ENCODE data around the gene PRKCQ.

PRKCQ gene

GRCh38 chr10:6567884-6568283 lies 12.2 kb downstream of the PRKCQ start:
- Histone ChIP-seq H3K36me3 (ENCODE audit: low read depth) (no peaks in the 10 kb centered on the region), H3K4me1 (ENCODE audit: insufficient read depth, poor library complexity, severe bottlenecking) (no peaks in the 10 kb centered on the region), H3K27me3 (ENCODE audit: insufficient read depth, poor library complexity, severe bottlenecking) (no peaks in the 10 kb centered on the region), H3K9me3 (ENCODE audit: severe bottlenecking) (no peaks in the 10 kb centered on the region), H3K27ac (ENCODE audit: poor library complexity, severe bottlenecking) (no peak overlapping the region), H3K4me3 (ENCODE audit: severe bottlenecking) (no peak overlapping the region)
- no peak for TF ChIP-seq CTCF (IDR thresholded peaks at IDR 0.05; ENCODE audit: poor library complexity, severe bottlenecking)
- no peak for ATAC-seq (ENCODE audit: low read depth)
- DNase-seq (ENCODE audit: low spot score), result no peak

- DNase-seq (ENCODE audit: low spot score) (no peak), ATAC-seq (ENCODE audit: low read depth) (no peak)
- Histone ChIP-seq H3K9me3 (ENCODE audit: severe bottlenecking) (no peaks in the 10 kb centered on the region), H3K27ac (ENCODE audit: poor library complexity, severe bottlenecking) (no peak overlapping the region), H3K27me3 (ENCODE audit: insufficient read depth, poor library complexity, severe bottlenecking) (no peaks in the 10 kb centered on the region), H3K4me1 (ENCODE audit: insufficient read depth, poor library complexity, severe bottlenecking) (no peaks in the 10 kb centered on the region), H3K36me3 (ENCODE audit: low read depth) (no peaks in the 10 kb centered on the region), H3K4me3 (ENCODE audit: severe bottlenecking) (no peak overlapping the region)
- TF ChIP-seq CTCF (IDR thresholded peaks at IDR 0.05; ENCODE audit: poor library complexity, severe bottlenecking), result no peak
Observed at GRCh38 chr10:6567203-6567703, 12.8 kb downstream of the PRKCQ start.

- no peak for TF ChIP-seq CTCF (IDR thresholded peaks at IDR 0.05; ENCODE audit: poor library complexity, severe bottlenecking)
- Histone ChIP-seq H3K9me3 (ENCODE audit: severe bottlenecking) (no peaks in the 10 kb centered on the region), H3K36me3 (ENCODE audit: low read depth) (no peaks in the 10 kb centered on the region), H3K4me3 (ENCODE audit: severe bottlenecking) (no peak overlapping the region), H3K4me1 (ENCODE audit: insufficient read depth, poor library complexity, severe bottlenecking) (no peaks in the 10 kb centered on the region), H3K27me3 (ENCODE audit: insufficient read depth, poor library complexity, severe bottlenecking) (no peaks in the 10 kb centered on the region), H3K27ac (ENCODE audit: poor library complexity, severe bottlenecking) (no peak overlapping the region)
- ATAC-seq (ENCODE audit: low read depth) (no peak), DNase-seq (ENCODE audit: low spot score) (no peak)
Observed at GRCh38 chr10:6565588-6565987, 14.5 kb downstream of the PRKCQ start.

- Histone ChIP-seq H3K9me3 (ENCODE audit: severe bottlenecking) (no peaks in the 10 kb centered on the region), H3K4me3 (ENCODE audit: severe bottlenecking) (no peak overlapping the region), H3K27ac (ENCODE audit: poor library complexity, severe bottlenecking) (no peak overlapping the region), H3K4me1 (ENCODE audit: insufficient read depth, poor library complexity, severe bottlenecking) (no peaks in the 10 kb centered on the region), H3K36me3 (ENCODE audit: low read depth) (no peaks in the 10 kb centered on the region), H3K27me3 (ENCODE audit: insufficient read depth, poor library complexity, severe bottlenecking) (no peaks in the 10 kb centered on the region)
- no peak for TF ChIP-seq CTCF (IDR thresholded peaks at IDR 0.05; ENCODE audit: poor library complexity, severe bottlenecking)
- ATAC-seq (ENCODE audit: low read depth), result no peak
- no peak for DNase-seq (ENCODE audit: low spot score)
Observed at GRCh38 chr10:6564367-6564766, 15.7 kb downstream of the PRKCQ start.

GRCh38 chr10:6563731-6564130 lies 16.3 kb downstream of the PRKCQ start:
- Histone ChIP-seq H3K27ac (ENCODE audit: poor library complexity, severe bottlenecking) (no peak overlapping the region), H3K4me1 (ENCODE audit: insufficient read depth, poor library complexity, severe bottlenecking) (no peaks in the 10 kb centered on the region), H3K27me3 (ENCODE audit: insufficient read depth, poor library complexity, severe bottlenecking) (no peaks in the 10 kb centered on the region), H3K4me3 (ENCODE audit: severe bottlenecking) (no peak overlapping the region), H3K36me3 (ENCODE audit: low read depth) (no peaks in the 10 kb centered on the region), H3K9me3 (ENCODE audit: severe bottlenecking) (no peaks in the 10 kb centered on the region)
- DNase-seq (ENCODE audit: low spot score), result no peak
- TF ChIP-seq CTCF (IDR thresholded peaks at IDR 0.05; ENCODE audit: poor library complexity, severe bottlenecking), result no peak
- no peak for ATAC-seq (ENCODE audit: low read depth)
